A673 (cell line): Measurements from ENCODE around the gene PSMD13. TPM values are rescaled to one million over a fixed set of nuclear protein-coding genes. Genes with fewer than 3 reads are reported as not detected.

Source experiments
- BruUV-seq: library from RNA; stranded (reverse); fragments of 400-500 nt; replicated peaks from 2 replicates; lab custom pipeline; 2021; lab: Mats Ljungman, UMichigan
- CTCF ChIA-PET: fragments of 300-600 bp; sonication (Branson Sonifier 250); formaldehyde crosslinking; loops from one replicate; lab custom pipeline; 2022; ENCODE audit warnings: antibody characterized with exemption; lab: Charles Lee
- POLR2A ChIA-PET: fragments of 300-600 bp; sonication (Branson Sonifier 250); formaldehyde crosslinking; loops from one replicate; lab custom pipeline; 2022; ENCODE audit warnings: antibody characterized with exemption; ENCODE audit not compliant: low non-redundant PET; lab: Charles Lee
- DNase-seq: peaks from one replicate; pipeline ENCODE4 v3.0.0-alpha.2; 2015; ENCODE audit warnings: low spot score
- H3K27ac ChIP-seq: fragments of 200-600 bp; sonication (generic); 2 replicates; pipeline ENCODE4 v1.5.1; 2016; ENCODE audit warnings: mixed run types, low read depth, mild to moderate bottlenecking, mixed read lengths, antibody characterized with exemption, low read length; ENCODE audit not compliant: poor library complexity, severe bottlenecking
- H3K27me3 ChIP-seq: fragments of 200-600 bp; sonication (generic); replicated peaks from 2 replicates; pipeline ENCODE4 v1.6.1; 2017; ENCODE audit warnings: mixed run types, low read depth, mild to moderate bottlenecking, mixed read lengths, antibody characterized with exemption, low read length; ENCODE audit not compliant: insufficient read depth, poor library complexity
- H3K36me3 ChIP-seq: fragments of 200-600 bp; sonication (generic); 2 replicates; pipeline ENCODE4 v1.6.1; 2016; ENCODE audit warnings: mixed run types, mild to moderate bottlenecking, mixed read lengths, antibody characterized with exemption, low read length; ENCODE audit not compliant: insufficient read depth, poor library complexity, severe bottlenecking
- H3K4me1 ChIP-seq: fragments of 200-600 bp; sonication (generic); 2 replicates; pipeline ENCODE4 v1.6.1; 2017; ENCODE audit warnings: mixed run types, mild to moderate bottlenecking, mixed read lengths, antibody characterized with exemption, low read length; ENCODE audit not compliant: insufficient read depth, poor library complexity, severe bottlenecking
- H3K4me3 ChIP-seq: fragments of 200-600 bp; sonication (generic); 2 replicates; pipeline ENCODE4 v1.5.1; 2016; ENCODE audit warnings: low read depth, mixed run types, mild to moderate bottlenecking, mixed read lengths, low read length; ENCODE audit not compliant: poor library complexity, severe bottlenecking
- H3K9me3 ChIP-seq: fragments of 200-600 bp; sonication (generic); 2 replicates; pipeline ENCODE4 v1.6.1; 2016; ENCODE audit warnings: mixed run types, low read depth, mild to moderate bottlenecking, mixed read lengths, antibody characterized with exemption, low read length; ENCODE audit not compliant: poor library complexity, severe bottlenecking
- CTCF ChIP-seq: fragments of 300-800, 200-600 bp; sonication (generic); conservative IDR thresholded peaks from 2 replicates; pipeline ENCODE4 v1.5.1; 2017; ENCODE audit warnings: low read depth, mild to moderate bottlenecking, antibody characterized with exemption, low read length, moderate library complexity, mixed read lengths
- EZH2 ChIP-seq: fragments of 200-600 bp; sonication (generic); IDR thresholded peaks from 2 replicates; pipeline ENCODE4 v1.6.1; 2017; ENCODE audit warnings: borderline replicate concordance, low read depth, mild to moderate bottlenecking, mixed read lengths, antibody characterized with exemption, low read length; ENCODE audit not compliant: poor library complexity, severe bottlenecking
- intact Hi-C: fragments of 100-400 bp; cut with micrococcal nuclease; formaldehyde crosslinking; loops from one replicate; pipeline ENCODE4 v1.10.0; 2022; ENCODE audit not compliant: unreplicated experiment
- total RNA-seq: library from RNA; stranded (reverse); gene quantifications from 2 replicates; pipeline ENCODE4 v1.2.3, GENCODE V29; 2021

The PSMD13 gene
- total RNA-seq, 1 experiment from 2014 or later = 199 TPM

GRCh38 chr11:208181-208916 is 28.4 kb upstream of the PSMD13 start:
- Histone ChIP-seq H3K4me1 (peaks cover 13% of the 10 kb centered on the region), H3K36me3 (peaks cover 42% of the 10 kb centered on the region), H3K9me3 (no peaks in the 10 kb centered on the region), H3K4me3 (peak overlapping the region; percentile 69), H3K27ac (peak overlapping the region; percentile 98), H3K27me3 (no peaks in the 10 kb centered on the region)
- BruUV-seq = no TSS peak
- DNase-seq = peak; percentile 82
- TF ChIP-seq CTCF (no peak), EZH2 (no peak)
- ChIA-PET CTCF (no interaction called here), POLR2A (no interaction called here)
- intact Hi-C loops = loop anchor here (5.0 to 10.0 kb wide), 2 partner anchors 149 to 236 kb away; partner anchors contain the start of gene ANO9

- Histone ChIP-seq H3K9me3 (no peaks in the 10 kb centered on the region), H3K36me3 (peaks cover 46% of the 10 kb centered on the region), H3K4me1 (peaks cover 13% of the 10 kb centered on the region), H3K27me3 (no peaks in the 10 kb centered on the region), H3K4me3 (peak overlapping the region; percentile 69), H3K27ac (peak overlapping the region; percentile 98)
- BruUV-seq = no TSS peak
- no peak for TF ChIP-seq CTCF
- TF ChIP-seq EZH2 = no peak
- CTCF ChIA-PET = no interaction called here
- no peak for DNase-seq
- POLR2A ChIA-PET = no interaction called here
- intact Hi-C loops = loop anchor here (5.0 to 10.0 kb wide), 2 partner anchors 148 to 236 kb away; partner anchors contain the start of gene ANO9
These were observed 27.9 kb upstream of the PSMD13 start for GRCh38 chr11:208917-209260.

GRCh38 chr11:209275-210121 is 27.3 kb upstream of the PSMD13 start:
- TSS peak; percentile 17 for BruUV-seq

More at GRCh38 chr11:209275-210121, 27.3 kb upstream of the PSMD13 start:
- H3K27ac ChIP-seq = peak overlapping the region; percentile 98
- ChIA-PET POLR2A (no interaction called here), CTCF (no interaction called here)
- H3K36me3 ChIP-seq = peaks cover 49% of the 10 kb centered on the region
- peaks cover 13% of the 10 kb centered on the region for H3K4me1 ChIP-seq
- H3K9me3 ChIP-seq = no peaks in the 10 kb centered on the region
- intact Hi-C loops = loop anchor here (5.0 to 10.0 kb wide), 2 partner anchors 148 to 235 kb away; partner anchors contain the start of gene ANO9
- peak overlapping the region; percentile 69 for H3K4me3 ChIP-seq
- no peak for TF ChIP-seq CTCF
- TF ChIP-seq EZH2 = no peak
- no peak for DNase-seq
- H3K27me3 ChIP-seq = no peaks in the 10 kb centered on the region
